ENCODE data around the gene SIRT7. TPM values are rescaled to one million over a fixed set of nuclear protein-coding genes. Genes with fewer than 3 reads are reported as not detected.

SIRT7 gene
- polyA plus RNA-seq, 1 of the 3 experiments (the other 2 are of a cell fraction) = 32.6 TPM

GRCh38 chr17:81907219-81908145 is 10.5 kb downstream of the SIRT7 start:
- CTCF ChIA-PET = interaction anchor here (1.0 to 2.2 kb wide), 6 partner anchors 18 to 123 kb away, joined by 3 to 7 read pairs (median 4); partner anchors contain the start of gene MAFG
- no peak for TF ChIP-seq FOSL2 (IDR thresholded peaks at IDR 0.05; ENCODE audit: borderline replicate concordance, low read depth)
- TF ChIP-seq ELF1 (IDR thresholded peaks at IDR 0.05) = no peak
- TF ChIP-seq CTCF (IDR thresholded peaks at IDR 0.05) = peak; percentile 25
- no peak for TF ChIP-seq RFX5 (IDR thresholded peaks at IDR 0.05; ENCODE audit: low read length)
- TF ChIP-seq POLR2AphosphoS5 (IDR thresholded peaks at IDR 0.05; ENCODE audit: low read depth, low read length) = no peak
- whole genome bisulfite sequencing (ENCODE audit: low lambda C conversion rate) = 93% methylated on average over 22 of the region's 26 CpGs
- Histone ChIP-seq H3K4me2 (no peak overlapping the region), H3K79me2 (ENCODE audit: insufficient read depth) (peaks cover 7% of the 10 kb centered on the region; the same call in 1 of the 2 replicates), H3K36me3 (replicated peaks in 1 of 2; ENCODE audit: control insufficient read depth in 1 of 2, insufficient read depth in 2 of 2, low read length in 1 of 2) (peaks cover 14 to 58% of the 10 kb centered on the region in 2 experiments), H4K20me1 (ENCODE audit: insufficient read depth) (peaks cover 10% of the 10 kb centered on the region), H3K4me1 (ENCODE audit: control insufficient read depth in 1 of 2, insufficient read depth in 2 of 2, low read depth in 1 of 2, low read length in 1 of 2) (peaks cover 8 to 15% of the 10 kb centered on the region in 2 experiments; a peak in 2 of 4 replicates), H3F3A (replicated peaks; ENCODE audit: insufficient read depth) (peaks cover 11% of the 10 kb centered on the region), H3K27ac (ENCODE audit: low read depth in 2 of 2, low read length in 1 of 2) (no peak overlapping the region), H3K9me2 (no peaks in the 10 kb centered on the region), H2AFZ (ENCODE audit: low read depth) (no peak overlapping the region), H3K9ac (no peak overlapping the region), H3K4me3 (ENCODE audit: low read depth in 2 of 2, low read length in 1 of 2) (no peak overlapping the region), H3K9me3 (no peaks in the 10 kb centered on the region), H3K27me3 (ENCODE audit: insufficient read depth) (no peaks in the 10 kb centered on the region)
- POLR2A ChIA-PET = no interaction called here
- no peak for DNase-seq

- Histone ChIP-seq H3K4me1 (ENCODE audit: control insufficient read depth in 1 of 2, insufficient read depth in 2 of 2, low read depth in 1 of 2, low read length in 1 of 2) (peaks cover 8 to 18% of the 10 kb centered on the region in 2 experiments; a peak in 2 of 4 replicates), H3K79me2 (ENCODE audit: insufficient read depth) (peaks cover 7% of the 10 kb centered on the region; the same call in 1 of the 2 replicates), H3K4me2 (no peak overlapping the region), H3K27me3 (ENCODE audit: insufficient read depth) (no peaks in the 10 kb centered on the region), H3K9ac (no peak overlapping the region), H3K9me2 (no peaks in the 10 kb centered on the region), H2AFZ (ENCODE audit: low read depth) (no peak overlapping the region), H3K36me3 (replicated peaks in 1 of 2; ENCODE audit: control insufficient read depth in 1 of 2, insufficient read depth in 2 of 2, low read length in 1 of 2) (peaks cover 7 to 50% of the 10 kb centered on the region in 2 experiments), H3K27ac (ENCODE audit: low read depth in 2 of 2, low read length in 1 of 2) (no peak overlapping the region), H4K20me1 (ENCODE audit: insufficient read depth) (peaks cover 6% of the 10 kb centered on the region), H3F3A (replicated peaks; ENCODE audit: insufficient read depth) (peaks cover 7% of the 10 kb centered on the region), H3K9me3 (no peaks in the 10 kb centered on the region), H3K4me3 (ENCODE audit: low read depth in 2 of 2, low read length in 1 of 2) (no peak overlapping the region)
- WGBS (ENCODE audit: low lambda C conversion rate) = 85% methylated on average over 7 of the region's 15 CpGs
- no peak for DNase-seq
- ChIA-PET POLR2A (no interaction called here), CTCF (interaction anchor here (1.0 to 2.2 kb wide), 7 partner anchors 18 to 123 kb away, joined by 3 to 7 read pairs (median 5); partner anchors contain the start of gene MAFG)
- TF ChIP-seq NRF1 (IDR thresholded peaks at IDR 0.05; ENCODE audit: low read depth, low read length) (no peak), JUND (IDR thresholded peaks at IDR 0.05) (no peak), FOSL2 (IDR thresholded peaks at IDR 0.05; ENCODE audit: borderline replicate concordance, low read depth) (no peak), TCF12 (IDR thresholded peaks at IDR 0.05) (no peak), MAX (IDR thresholded peaks at IDR 0.05; ENCODE audit: low read depth) (no peak), RAD21 (IDR thresholded peaks at IDR 0.05; ENCODE audit: low read length) (peak; percentile 13; the same call in 1 of the 2 replicates)
Observed at GRCh38 chr17:81906476-81907218, 11.3 kb downstream of the SIRT7 start.
